NCI-H1105 treated with DMSO at 0.1 percent for 48 hours (cell line): ENCODE data around the gene TRAPPC14.
A peak's percentile ranks its signal among the peaks of the same experiment; 100 is the strongest.
"Not testable (repeated sequence)": the region's sequence is repeated elsewhere in the genome, so short reads cannot be mapped to it uniquely, and the experiment has no call there.

Source experiments
- DNase-seq: peaks from one replicate; lab custom pipeline; 2025; lab: John Stamatoyannopoulos, UW

Gene TRAPPC14

DNA sequence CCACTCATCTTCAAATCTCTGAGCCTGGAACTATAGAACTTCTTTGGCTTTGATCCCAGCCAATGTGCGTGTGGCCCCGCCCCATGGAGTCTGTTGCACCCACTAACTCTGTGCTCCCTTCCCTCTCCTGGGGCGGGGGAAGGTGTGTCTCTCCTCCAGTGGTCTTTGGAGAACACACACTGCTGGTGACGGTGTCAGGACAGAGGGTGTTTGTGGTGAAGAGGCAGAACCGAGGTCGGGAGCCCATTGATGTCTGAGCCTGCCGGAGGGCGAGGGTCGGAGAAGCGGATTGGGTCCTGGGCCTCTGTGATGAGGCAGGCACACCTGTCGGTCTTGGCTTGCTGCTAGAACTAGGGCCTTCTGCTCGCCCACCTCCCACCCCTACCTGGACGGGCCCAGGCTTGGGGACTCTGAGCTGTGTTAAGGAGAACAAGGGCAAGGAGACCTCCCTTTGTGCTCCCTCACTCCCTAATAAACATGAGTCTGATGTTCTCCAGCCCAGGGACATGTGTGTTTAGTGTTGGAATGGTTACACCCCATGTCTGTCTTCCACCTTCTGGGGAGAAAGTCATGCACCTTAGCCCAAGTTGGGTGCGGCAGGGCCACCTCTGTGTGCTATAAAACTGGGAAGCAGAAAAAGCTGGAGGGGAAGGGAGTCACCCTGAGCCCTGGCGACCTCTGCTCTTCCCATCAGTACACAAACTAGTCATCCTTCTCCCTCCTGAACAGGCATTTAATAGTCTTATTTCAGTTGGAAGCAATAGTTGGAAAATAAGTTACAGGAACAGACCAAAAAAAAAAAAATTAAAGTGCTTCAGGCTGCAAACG lies 4.6 kb downstream of the TRAPPC14 start:
- DNase-seq, result no peak

GRCh38 chr7:100152937-100153666 lies 5.4 kb downstream of the TRAPPC14 start:
- no peak for DNase-seq

- DNase-seq, result no peak
Observed at GRCh38 chr7:100152404-100152803, 6.1 kb downstream of the TRAPPC14 start.

DNA sequence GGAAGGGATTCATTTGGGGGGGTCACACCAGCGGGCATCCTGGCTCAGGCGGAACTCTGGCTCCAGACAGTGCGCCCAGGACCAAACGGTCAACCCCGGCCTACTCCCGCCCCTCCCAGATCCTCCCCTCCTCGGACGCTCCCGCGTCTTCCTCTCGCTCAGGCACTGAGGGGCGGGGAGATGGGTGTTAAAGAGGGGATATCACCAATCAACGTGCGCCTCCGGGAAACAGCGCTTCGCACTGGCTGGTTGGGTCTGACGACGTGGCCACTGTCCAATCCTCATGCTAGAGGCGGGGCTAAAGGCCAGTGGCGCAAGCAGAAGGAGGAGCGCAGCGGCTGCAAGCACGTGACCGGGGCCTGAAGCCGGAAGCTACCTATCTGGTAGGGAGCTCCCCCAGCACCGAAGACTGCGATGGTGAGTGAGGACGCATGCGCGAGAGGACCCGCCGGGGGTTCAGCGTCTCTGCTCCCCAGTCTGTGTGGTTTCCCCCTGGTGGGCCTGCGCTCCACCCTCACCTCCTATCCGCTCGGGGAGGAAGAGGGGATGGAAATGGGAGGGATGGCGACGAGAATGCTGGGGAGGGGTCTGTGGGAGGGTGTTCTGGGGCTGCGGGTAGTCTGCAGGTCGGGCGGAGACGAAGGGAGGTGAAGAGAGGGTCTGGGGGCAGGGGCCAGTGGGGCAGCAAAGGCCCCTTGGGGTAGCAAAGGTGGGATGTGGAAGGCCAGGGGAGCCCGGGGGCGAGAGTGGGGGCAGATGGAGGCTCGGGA lies 9.8 kb downstream of the TRAPPC14 start, which contains the start of gene LAMTOR4:
Gene LAMTOR4, plus strand, starts transcription at position 360 of the 770 bp plus-strand sequence. Its CDS starts 55 bp downstream, at position 415.
- DNase-seq, result peak; percentile 99

DNA sequence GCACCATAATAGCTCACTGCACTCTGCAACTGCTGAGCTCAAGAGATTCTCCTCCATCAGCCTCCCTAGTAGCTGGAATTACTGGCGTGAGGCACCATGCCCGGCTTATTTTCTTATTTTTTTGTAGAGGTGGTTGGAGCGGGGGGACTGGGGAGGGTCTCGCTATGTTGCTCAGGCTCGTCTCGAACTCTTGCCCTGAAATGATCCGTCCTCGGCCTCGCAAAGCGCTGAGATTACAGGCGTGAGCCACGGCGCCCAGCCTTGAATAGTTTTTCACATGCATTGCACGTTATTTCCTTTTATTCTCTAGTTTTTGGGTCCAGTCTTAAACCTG lies 10.3 kb downstream of the TRAPPC14 start:
- DNase-seq, result no peak

- no peak for DNase-seq
Observed at GRCh38 chr7:100147278-100147677, 11.2 kb downstream of the TRAPPC14 start.

- DNase-seq, result not testable (repeated sequence)
Observed at GRCh38 chr7:100146350-100146749, 12.2 kb downstream of the TRAPPC14 start.

- no peak for DNase-seq
Observed at GRCh38 chr7:100142461-100142860, 16.1 kb downstream of the TRAPPC14 start.

DNA sequence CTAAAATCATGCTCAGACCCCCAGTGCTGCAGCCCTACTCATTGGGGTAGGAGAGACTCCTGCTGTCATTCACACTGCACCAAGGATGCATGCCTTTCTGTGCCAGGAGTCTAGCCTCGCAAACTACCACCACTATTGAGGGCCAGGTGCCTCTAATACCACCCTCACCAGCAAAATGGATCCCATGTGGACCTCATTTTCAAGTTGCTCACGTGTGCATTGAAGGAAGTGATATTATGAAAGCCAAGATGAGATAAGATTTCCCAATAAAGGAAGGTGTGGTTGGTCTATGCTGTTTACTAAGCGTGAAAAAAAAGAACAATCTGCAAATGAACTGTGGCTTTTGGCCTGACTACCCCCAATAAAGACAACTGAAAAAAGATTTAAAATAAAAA lies 17.0 kb downstream of the TRAPPC14 start:
- DNase-seq, result no peak

- no peak for DNase-seq
Observed at GRCh38 chr7:100137851-100138760, 20.4 kb downstream of the TRAPPC14 start.

- DNase-seq, result peak; percentile 42
Observed at GRCh38 chr7:100132697-100133151, 25.8 kb downstream of the TRAPPC14 start.

DNA sequence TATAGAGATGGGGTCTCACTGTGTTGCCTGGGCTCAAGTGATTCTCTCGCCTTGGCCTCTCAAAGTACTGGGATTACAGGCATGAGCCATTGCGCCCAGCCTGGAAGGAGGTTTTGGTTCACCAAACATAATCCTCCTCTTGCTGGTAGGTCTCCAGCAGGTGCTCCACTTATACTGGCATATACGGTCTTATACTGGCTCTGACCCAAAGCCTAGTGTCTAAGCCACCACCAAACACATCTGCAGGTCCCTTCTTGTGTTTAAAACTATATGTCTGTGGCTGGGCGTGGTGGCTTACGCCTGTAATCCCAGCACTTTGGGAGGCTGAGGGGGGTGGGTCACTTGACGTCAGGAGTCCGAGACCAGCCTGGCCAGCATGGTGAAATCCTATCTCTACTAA lies 26.4 kb downstream of the TRAPPC14 start:
- no peak for DNase-seq

GRCh38 chr7:100130608-100131453 lies 27.7 kb downstream of the TRAPPC14 start:
- peak; percentile 36 for DNase-seq

DNA sequence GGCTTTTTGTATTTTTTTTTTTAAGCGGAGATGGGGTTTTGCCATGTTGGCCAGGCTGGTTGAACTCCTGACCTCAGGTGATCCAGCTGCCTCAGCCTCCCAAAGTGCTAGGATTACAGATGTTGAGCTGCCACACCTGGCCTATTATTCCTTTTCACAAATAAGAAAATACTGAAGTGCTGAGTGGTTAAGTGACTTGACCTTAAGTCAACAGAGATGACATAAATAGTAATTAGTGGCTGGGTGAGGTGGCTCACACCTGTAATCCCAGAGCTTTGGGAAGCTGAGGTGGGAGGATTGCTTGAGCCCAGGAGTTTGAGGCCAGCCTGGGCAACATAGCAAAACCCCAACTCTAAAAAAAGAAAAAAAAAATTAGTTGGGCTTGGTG lies 28.3 kb downstream of the TRAPPC14 start:
- not testable (repeated sequence) for DNase-seq

- no peak for DNase-seq
Observed at GRCh38 chr7:100128637-100128963, 29.9 kb downstream of the TRAPPC14 start.

- DNase-seq, result peak; percentile 22
Observed at GRCh38 chr7:100127866-100128636, 30.5 kb downstream of the TRAPPC14 start.

DNA sequence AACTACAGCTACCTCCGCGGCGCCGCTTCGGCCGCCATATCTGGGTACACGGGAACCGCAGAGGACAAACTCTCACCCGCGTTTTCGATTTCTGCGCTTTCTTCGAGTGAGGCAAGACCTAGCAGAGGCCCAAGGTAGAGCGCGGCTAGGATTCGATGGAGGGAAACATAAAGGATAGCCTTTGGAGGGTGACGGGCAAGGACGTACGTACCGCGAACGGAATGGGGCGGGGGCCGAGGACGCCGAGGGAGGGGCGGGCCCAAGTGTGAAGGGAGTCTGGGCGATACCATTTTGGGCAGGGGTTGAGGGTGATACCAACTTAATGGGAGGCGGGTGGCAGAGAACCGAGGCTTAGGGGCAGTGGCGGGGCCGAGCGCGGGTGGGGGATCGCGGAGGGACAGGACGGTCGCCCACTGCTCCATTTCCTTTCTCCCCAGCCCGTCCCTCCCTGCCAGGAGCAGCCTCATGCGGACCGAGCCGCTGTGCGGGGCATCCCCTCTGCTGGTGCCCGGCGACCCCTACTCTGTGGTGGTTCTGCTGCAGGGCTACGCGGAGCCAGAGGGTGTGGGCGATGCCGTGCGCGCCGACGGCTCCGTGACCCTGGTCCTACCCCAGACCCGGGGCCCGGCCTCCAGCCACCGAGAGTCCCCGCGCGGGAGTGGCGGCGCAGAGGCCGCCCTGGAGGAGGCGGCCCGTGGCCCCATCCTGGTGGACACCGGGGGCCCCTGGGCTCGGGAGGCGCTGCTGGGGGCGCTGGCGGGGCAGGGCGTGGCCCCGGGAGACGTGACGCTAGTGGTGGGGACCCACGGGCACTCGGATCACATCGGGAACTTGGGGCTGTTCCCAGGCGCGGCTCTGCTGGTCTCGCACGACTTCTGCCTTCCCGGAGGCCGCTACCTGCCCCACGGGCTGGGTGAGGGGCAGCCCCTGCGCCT lies 31.3 kb downstream of the TRAPPC14 start, which contains the start of gene MBLAC1:
Gene MBLAC1, plus strand, starts transcription at position 37 of the 935 bp plus-strand sequence. Its CDS starts 429 bp downstream, at position 466.
- peak; percentile 83 for DNase-seq

DNA sequence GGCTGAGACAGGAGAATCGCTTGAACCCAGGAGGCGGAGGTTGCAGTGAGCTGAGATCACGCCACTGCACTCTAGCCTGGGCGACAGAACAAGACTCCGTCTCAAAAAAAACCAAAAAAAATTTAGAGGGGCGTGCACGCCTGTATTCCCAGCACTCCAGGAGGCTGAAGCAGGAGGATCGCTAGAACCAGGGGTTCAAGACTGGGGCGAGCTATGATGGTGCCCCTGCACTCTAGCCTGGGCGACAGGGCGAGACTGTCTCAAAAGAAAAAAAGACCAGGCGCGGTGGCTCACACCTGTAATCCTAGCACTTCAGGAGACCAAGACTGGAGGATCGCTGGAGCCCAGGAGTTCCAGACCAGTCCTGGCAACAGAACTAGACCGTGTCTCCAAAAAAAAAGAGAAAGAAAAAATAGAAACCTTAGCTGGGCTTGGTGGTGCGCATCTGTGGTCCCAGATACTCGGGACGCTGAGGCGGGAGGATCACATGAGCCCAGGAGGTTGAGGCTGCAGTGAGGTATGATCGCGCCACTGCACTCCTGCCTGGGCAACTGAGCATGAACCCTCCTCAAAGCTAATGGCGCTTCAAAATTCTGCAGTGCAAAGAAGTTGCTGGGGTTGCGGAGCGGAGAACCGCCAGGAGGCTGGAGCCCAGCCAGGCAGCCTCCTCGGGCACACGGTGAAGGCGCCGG lies 32.1 kb downstream of the TRAPPC14 start:
- no peak for DNase-seq
